ENCODE measurements around the gene SLC49A4.

DNA sequence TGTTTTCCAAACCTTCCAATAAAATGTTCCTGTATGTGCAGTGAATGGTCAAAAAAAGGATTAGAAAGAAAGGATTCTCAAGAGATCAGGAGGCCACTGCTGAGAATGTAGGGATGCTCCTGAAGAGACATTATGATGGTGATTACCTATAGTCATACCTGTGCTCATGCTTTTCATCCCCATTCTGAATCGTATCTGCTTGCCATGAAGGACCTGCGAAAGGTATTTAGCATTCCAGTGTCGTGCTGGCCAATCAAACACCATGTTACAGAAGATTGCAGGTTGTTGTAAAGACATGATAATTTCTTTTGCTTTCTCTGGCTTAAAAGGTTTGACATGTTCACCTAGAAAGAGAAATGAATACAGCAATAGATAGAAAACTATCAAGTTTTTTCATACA is 17.3 kb upstream of the SLC49A4 start:
- TF ChIP-seq GATA3 (IDR thresholded peaks at IDR 0.05; ENCODE audit: low read depth, low read length) (no peak), GATA2 (IDR thresholded peaks at IDR 0.05; ENCODE audit: low read depth, low read length) (no peak)

Data from SH-SY5Y (cell line).